Hepatocyte (in vitro differentiated cells): Measurements from ENCODE around the gene MDH1. TPM values are rescaled to one million over a fixed set of nuclear protein-coding genes. Genes with fewer than 3 reads are reported as not detected.

Experiments
- DNase-seq: peaks from one replicate; pipeline ENCODE4 v3.0.0-alpha.2; 2016; ENCODE audit warnings: low spot score
- H2AFZ ChIP-seq: fragments of 200-600 bp; sonication (generic); 2 replicates; pipeline ENCODE4 v1.6.0; 2016; ENCODE audit warnings: antibody characterized with exemption, mild to moderate bottlenecking
- H3K27ac ChIP-seq: fragments of 200-600 bp; sonication (generic); 2 replicates; pipeline ENCODE4 v1.5.1; 2016; ENCODE audit warnings: mild to moderate bottlenecking
- H3K27me3 ChIP-seq: fragments of 200-600 bp; sonication (generic); 2 replicates; pipeline ENCODE4 v1.6.1; 2016
- H3K36me3 ChIP-seq: fragments of 200-600 bp; sonication (generic); replicated peaks from 2 replicates; pipeline ENCODE4 v1.5.1; 2016; ENCODE audit warnings: low read depth; ENCODE audit not compliant: insufficient read depth
- H3K4me1 ChIP-seq: fragments of 200-600 bp; sonication (generic); 2 replicates; pipeline ENCODE4 v1.5.1; 2016; ENCODE audit warnings: mild to moderate bottlenecking, moderate library complexity; ENCODE audit not compliant: insufficient read depth
- H3K4me2 ChIP-seq: fragments of 200-600 bp; sonication (generic); 2 replicates; pipeline ENCODE4 v1.6.0; 2016
- H3K4me3 ChIP-seq: fragments of 200-600 bp; sonication (generic); 2 replicates; pipeline ENCODE4 v1.5.1; 2016; ENCODE audit warnings: mild to moderate bottlenecking
- H3K79me2 ChIP-seq: fragments of 200-600 bp; sonication (generic); 2 replicates; pipeline ENCODE4 v1.6.0; 2017; ENCODE audit warnings: mild to moderate bottlenecking
- H3K9me2 ChIP-seq: fragments of 200-600 bp; sonication (generic); replicated peaks from 2 replicates; pipeline ENCODE4 v1.6.0; 2017; ENCODE audit warnings: mild to moderate bottlenecking; ENCODE audit not compliant: insufficient read depth
- H3K9me3 ChIP-seq: fragments of 200-600 bp; sonication (generic); 2 replicates; pipeline ENCODE4 v1.5.1; 2016; ENCODE audit warnings: low read depth, mild to moderate bottlenecking
- H4K20me1 ChIP-seq: fragments of 200-600 bp; sonication (generic); 2 replicates; pipeline ENCODE4 v1.6.0; 2016; ENCODE audit warnings: mild to moderate bottlenecking; ENCODE audit not compliant: insufficient read depth, poor library complexity, severe bottlenecking
- CTCF ChIP-seq: fragments of 200-600 bp; sonication (generic); IDR thresholded peaks from 2 replicates; pipeline ENCODE4 v1.5.1; 2016; ENCODE audit warnings: antibody characterized with exemption, mild to moderate bottlenecking; ENCODE audit not compliant: poor library complexity
- EZH2 ChIP-seq: fragments of 200-600 bp; sonication (generic); IDR thresholded peaks from 2 replicates; pipeline ENCODE4 v1.6.1; 2016; ENCODE audit warnings: antibody characterized with exemption, mild to moderate bottlenecking, borderline replicate concordance
- EZH2phosphoT487 ChIP-seq: fragments of 200-600 bp; sonication (generic); IDR thresholded peaks from one replicate; pipeline ENCODE4 v1.6.1; 2018; ENCODE audit warnings: antibody characterized with exemption, mild to moderate bottlenecking, low read depth, moderate library complexity; ENCODE audit not compliant: unreplicated experiment, severe bottlenecking
- WGBS: methylation state at CpG from one replicate; pipeline ENCODE4 v1.1.6; 2016; ENCODE audit warnings: low lambda C conversion rate; ENCODE audit errors: missing lambda C conversion rate; 5-methylcytosine and 5-hydroxymethylcytosine counted together
- polyA plus RNA-seq: library from polyadenylated mRNA; unstranded; fragments of >200 nt; fragmentation: Nextera tagmentation; extraction: Ambion mirVana; gene quantifications from 2 replicates; pipeline ENCODE4 v1.2.1, GENCODE V29; 2016
- total RNA-seq: library from RNA; depleted of rRNA; stranded (reverse); fragments of >200 nt; gene quantifications from 2 replicates; pipeline ENCODE4 v1.2.3, GENCODE V29; 2014

MDH1 gene
- total and polyA plus RNA-seq, 2 experiments from 2014 or later: 297 to 298 TPM

- peak; percentile 34 for DNase-seq
- peak overlapping the region; percentile 81 for H3K4me2 ChIP-seq
- no peaks in the 10 kb centered on the region for H3K36me3 ChIP-seq
- peak overlapping the region; percentile 77 for H3K27ac ChIP-seq
- no peak for TF ChIP-seq CTCF
- TF ChIP-seq EZH2: no peak
- no peak for TF ChIP-seq EZH2phosphoT487
- peaks cover 71% of the 10 kb centered on the region for H3K79me2 ChIP-seq
- no peaks in the 10 kb centered on the region for H3K9me3 ChIP-seq
- peaks cover 18% of the 10 kb centered on the region for H3K4me1 ChIP-seq
- no peaks in the 10 kb centered on the region for H3K9me2 ChIP-seq
- H4K20me1 ChIP-seq: no peaks in the 10 kb centered on the region
- no peaks in the 10 kb centered on the region for H3K27me3 ChIP-seq
- peak overlapping the region; percentile 77 for H2AFZ ChIP-seq
- H3K4me3 ChIP-seq: peak overlapping the region; percentile 87
- WGBS: 6% methylated on average over 26 of the region's 26 CpGs
Observed at GRCh38 chr2:63589148-63589958, 590 bp downstream of the MDH1 start.

- Histone ChIP-seq H2AFZ (no peak overlapping the region), H3K4me1 (peaks cover 27% of the 10 kb centered on the region), H3K4me2 (peak overlapping the region; percentile 81), H3K27ac (peak overlapping the region; percentile 77), H3K27me3 (no peaks in the 10 kb centered on the region), H3K4me3 (no peak overlapping the region), H3K36me3 (no peaks in the 10 kb centered on the region), H3K79me2 (peaks cover 73% of the 10 kb centered on the region), H3K9me3 (no peaks in the 10 kb centered on the region), H3K9me2 (no peaks in the 10 kb centered on the region), H4K20me1 (no peaks in the 10 kb centered on the region)
- TF ChIP-seq EZH2phosphoT487 (no peak), CTCF (no peak), EZH2 (no peak)
- DNase-seq: peak; percentile 49
- 43% methylated on average over 3 of the region's 3 CpGs for WGBS
Observed at GRCh38 chr2:63590626-63591408, 2.1 kb downstream of the MDH1 start.

GRCh38 chr2:63591566-63592175, 2.9 kb downstream of the MDH1 start:
- Histone ChIP-seq H3K9me2 (no peaks in the 10 kb centered on the region), H3K4me3 (no peak overlapping the region), H3K79me2 (peaks cover 64% of the 10 kb centered on the region)

More at GRCh38 chr2:63591566-63592175, 2.9 kb downstream of the MDH1 start:
- no peaks in the 10 kb centered on the region for H3K9me3 ChIP-seq
- H2AFZ ChIP-seq: no peak overlapping the region
- DNase-seq: no peak
- TF ChIP-seq EZH2 (no peak), EZH2phosphoT487 (no peak), CTCF (no peak)
- H3K27ac ChIP-seq: peak overlapping the region; percentile 77
- no peaks in the 10 kb centered on the region for H4K20me1 ChIP-seq
- no peaks in the 10 kb centered on the region for H3K36me3 ChIP-seq
- no peaks in the 10 kb centered on the region for H3K27me3 ChIP-seq
- WGBS: 70% methylated on average over 3 of the region's 3 CpGs
- H3K4me1 ChIP-seq: peaks cover 35% of the 10 kb centered on the region
- peak overlapping the region; percentile 81 for H3K4me2 ChIP-seq
